ENCODE measurements around the gene CCDC74B.
"Not testable (repeated sequence)": the region's sequence is repeated elsewhere in the genome, so short reads cannot be mapped to it uniquely, and the experiment has no call there.

CCDC74B gene

DNA sequence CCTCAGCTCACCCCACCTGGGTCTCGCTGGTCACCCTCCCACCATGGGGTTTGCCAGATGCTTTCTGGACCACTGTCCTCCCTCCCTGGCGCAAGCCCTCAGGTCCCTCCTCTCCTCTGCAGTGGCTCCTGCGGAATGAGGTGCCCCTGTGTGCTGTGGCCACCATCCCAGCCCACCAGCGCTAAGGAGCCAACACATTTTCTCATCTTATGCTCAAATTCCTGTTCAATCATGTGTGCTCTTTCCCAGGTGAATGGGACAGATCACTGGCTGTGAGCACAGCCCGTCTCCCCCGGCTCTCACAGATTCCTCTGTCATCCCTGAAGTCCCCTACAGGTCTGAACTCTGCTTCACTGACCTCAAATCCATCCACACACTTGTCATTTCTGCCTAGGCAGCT is 15.2 kb upstream of the CCDC74B start:
- Histone ChIP-seq H3K79me2 (ENCODE audit: insufficient read depth, low read depth) (no peaks in the 10 kb centered on the region), H3K36me3 (ENCODE audit: insufficient read depth) (no peaks in the 10 kb centered on the region), H3K4me2 (no peak overlapping the region), H3K27me3 (ENCODE audit: insufficient read depth, low read depth) (no peaks in the 10 kb centered on the region), H3K4me1 (ENCODE audit: low read depth, poor library complexity, severe bottlenecking) (peaks cover 9% of the 10 kb centered on the region), H4K20me1 (ENCODE audit: insufficient read depth) (no peaks in the 10 kb centered on the region), H3K27ac (no peak overlapping the region), H3K9ac (no peak overlapping the region), H2AFZ (ENCODE audit: low read depth) (no peak overlapping the region), H3K4me3 (IDR thresholded peaks at IDR 0.05; ENCODE audit: insufficient read depth, low read depth, low read length) (no peak overlapping the region)
- TF ChIP-seq, protein P1, sequence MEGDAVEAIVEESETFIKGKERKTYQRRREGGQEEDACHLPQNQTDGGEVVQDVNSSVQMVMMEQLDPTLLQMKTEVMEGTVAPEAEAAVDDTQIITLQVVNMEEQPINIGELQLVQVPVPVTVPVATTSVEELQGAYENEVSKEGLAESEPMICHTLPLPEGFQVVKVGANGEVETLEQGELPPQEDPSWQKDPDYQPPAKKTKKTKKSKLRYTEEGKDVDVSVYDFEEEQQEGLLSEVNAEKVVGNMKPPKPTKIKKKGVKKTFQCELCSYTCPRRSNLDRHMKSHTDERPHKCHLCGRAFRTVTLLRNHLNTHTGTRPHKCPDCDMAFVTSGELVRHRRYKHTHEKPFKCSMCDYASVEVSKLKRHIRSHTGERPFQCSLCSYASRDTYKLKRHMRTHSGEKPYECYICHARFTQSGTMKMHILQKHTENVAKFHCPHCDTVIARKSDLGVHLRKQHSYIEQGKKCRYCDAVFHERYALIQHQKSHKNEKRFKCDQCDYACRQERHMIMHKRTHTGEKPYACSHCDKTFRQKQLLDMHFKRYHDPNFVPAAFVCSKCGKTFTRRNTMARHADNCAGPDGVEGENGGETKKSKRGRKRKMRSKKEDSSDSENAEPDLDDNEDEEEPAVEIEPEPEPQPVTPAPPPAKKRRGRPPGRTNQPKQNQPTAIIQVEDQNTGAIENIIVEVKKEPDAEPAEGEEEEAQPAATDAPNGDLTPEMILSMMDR (conservative IDR thresholded peaks at IDR 0.05; ENCODE audit: low read depth, low read length) = no peak

DNA sequence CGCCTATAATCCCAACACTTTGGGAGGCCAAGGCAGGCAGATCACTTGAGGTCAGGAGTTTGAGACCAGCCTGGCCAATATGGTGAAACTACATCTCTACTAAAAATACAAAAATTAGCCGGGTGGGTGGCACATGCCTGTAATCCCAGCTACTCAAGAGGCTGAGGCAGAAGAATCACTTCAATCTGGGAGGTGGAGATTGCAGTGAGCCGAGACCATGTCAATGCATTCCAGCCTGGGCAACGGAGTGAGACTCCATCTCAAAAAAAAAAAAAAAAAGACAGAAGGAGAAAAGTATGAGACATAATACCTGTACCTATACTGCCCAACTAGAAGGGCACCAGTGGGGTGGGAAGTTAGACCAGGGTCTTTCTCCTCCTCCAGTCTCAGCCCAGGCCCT is 14.5 kb upstream of the CCDC74B start:
- H3K27ac ChIP-seq; H3K36me3 ChIP-seq (ENCODE audit: insufficient read depth); H3K27me3 ChIP-seq (ENCODE audit: insufficient read depth, low read depth); H2AFZ ChIP-seq (ENCODE audit: low read depth); H3K79me2 ChIP-seq (ENCODE audit: insufficient read depth, low read depth); H3K9ac ChIP-seq; H3K4me2 ChIP-seq; H3K4me1 ChIP-seq (ENCODE audit: low read depth, poor library complexity, severe bottlenecking); H3K4me3 ChIP-seq (IDR thresholded peaks at IDR 0.05; ENCODE audit: insufficient read depth, low read depth, low read length); H4K20me1 ChIP-seq (ENCODE audit: insufficient read depth): not testable (repeated sequence)

DNA sequence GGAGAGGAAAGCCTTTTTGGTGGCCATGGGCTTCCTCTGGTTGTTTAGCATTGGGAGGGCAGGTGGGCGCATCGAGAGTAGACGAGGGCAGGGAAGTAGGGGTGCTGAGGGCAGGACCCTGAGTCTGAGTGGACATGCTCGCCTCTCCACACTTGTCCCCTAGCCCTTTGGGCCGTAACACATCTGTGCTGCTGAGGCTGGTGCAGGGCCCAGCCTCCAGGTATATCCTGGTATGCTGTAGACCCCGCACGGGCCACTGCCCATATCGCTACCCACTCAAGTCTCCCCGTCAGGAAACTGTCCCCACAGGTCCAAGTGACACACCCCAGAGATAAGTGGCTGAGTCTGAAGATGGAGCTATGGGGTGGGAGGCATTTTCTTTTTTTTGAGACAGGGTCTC is 13.7 kb upstream of the CCDC74B start:
- Histone ChIP-seq H3K27me3 (ENCODE audit: insufficient read depth, low read depth) (no peaks in the 10 kb centered on the region), H3K9ac (no peak overlapping the region), H2AFZ (ENCODE audit: low read depth) (no peak overlapping the region), H3K4me3 (IDR thresholded peaks at IDR 0.05; ENCODE audit: insufficient read depth, low read depth, low read length) (no peak overlapping the region), H4K20me1 (ENCODE audit: insufficient read depth) (no peaks in the 10 kb centered on the region), H3K36me3 (ENCODE audit: insufficient read depth) (no peaks in the 10 kb centered on the region), H3K79me2 (ENCODE audit: insufficient read depth, low read depth) (no peaks in the 10 kb centered on the region), H3K4me1 (ENCODE audit: low read depth, poor library complexity, severe bottlenecking) (peaks cover 9% of the 10 kb centered on the region), H3K4me2 (no peak overlapping the region), H3K27ac (no peak overlapping the region)
- TF ChIP-seq, protein P1 (conservative IDR thresholded peaks at IDR 0.05; ENCODE audit: low read depth, low read length) = no peak

DNA sequence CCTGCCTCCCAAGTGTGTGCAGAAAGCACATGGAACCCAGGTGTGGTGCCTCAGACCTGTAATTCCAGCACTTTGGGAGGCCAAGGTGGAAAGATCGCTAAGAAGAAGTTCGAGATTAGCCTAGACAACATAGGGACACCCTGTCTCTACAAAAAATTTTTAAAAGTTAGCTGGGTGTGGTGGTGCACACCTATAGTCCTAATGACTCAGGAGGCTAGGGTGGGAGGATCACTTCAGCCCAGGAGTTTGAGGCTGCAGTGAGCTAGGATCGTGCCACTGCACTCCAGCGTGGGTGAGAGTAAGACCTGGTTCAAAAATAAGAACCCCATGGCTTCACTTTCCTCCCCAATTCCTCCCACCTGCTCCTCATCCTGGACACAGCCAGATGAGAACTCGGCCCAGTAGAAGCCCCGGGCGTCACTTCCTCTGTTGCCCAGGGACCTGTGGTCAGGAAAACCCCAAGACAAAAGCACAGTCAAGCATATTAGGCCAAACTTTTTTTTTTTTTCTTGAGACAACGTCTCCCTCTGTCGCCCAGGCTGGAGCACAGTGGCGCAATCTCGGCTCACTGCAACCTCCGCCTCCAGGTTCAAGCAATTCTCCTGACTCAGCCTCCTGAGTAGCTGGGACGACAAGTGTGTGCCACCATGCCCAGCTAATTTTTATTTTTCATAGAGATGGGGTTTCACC is 13.1 kb upstream of the CCDC74B start:
- H3K9ac ChIP-seq; H4K20me1 ChIP-seq (ENCODE audit: insufficient read depth); H3K4me1 ChIP-seq (ENCODE audit: low read depth, poor library complexity, severe bottlenecking); H2AFZ ChIP-seq (ENCODE audit: low read depth); H3K27ac ChIP-seq; H3K4me3 ChIP-seq (IDR thresholded peaks at IDR 0.05; ENCODE audit: insufficient read depth, low read depth, low read length); H3K4me2 ChIP-seq; H3K36me3 ChIP-seq (ENCODE audit: insufficient read depth); H3K79me2 ChIP-seq (ENCODE audit: insufficient read depth, low read depth); H3K27me3 ChIP-seq (ENCODE audit: insufficient read depth, low read depth): not testable (repeated sequence)

GRCh38 chr2:130157354-130157753 is 12.4 kb upstream of the CCDC74B start:
- not testable (repeated sequence) for H3K9ac ChIP-seq; H3K4me1 ChIP-seq (ENCODE audit: low read depth, poor library complexity, severe bottlenecking); H3K27ac ChIP-seq; H3K79me2 ChIP-seq (ENCODE audit: insufficient read depth, low read depth); H3K27me3 ChIP-seq (ENCODE audit: insufficient read depth, low read depth); H2AFZ ChIP-seq (ENCODE audit: low read depth); H3K36me3 ChIP-seq (ENCODE audit: insufficient read depth); H4K20me1 ChIP-seq (ENCODE audit: insufficient read depth); H3K4me2 ChIP-seq; H3K4me3 ChIP-seq (IDR thresholded peaks at IDR 0.05; ENCODE audit: insufficient read depth, low read depth, low read length)

GRCh38 chr2:130156624-130157004 is 11.7 kb upstream of the CCDC74B start:
- H2AFZ ChIP-seq (ENCODE audit: low read depth) = no peak overlapping the region
- H3K9ac ChIP-seq = no peak overlapping the region
- no peaks in the 10 kb centered on the region for H3K27me3 ChIP-seq (ENCODE audit: insufficient read depth, low read depth)
- no peaks in the 10 kb centered on the region for H3K36me3 ChIP-seq (ENCODE audit: insufficient read depth)
- no peaks in the 10 kb centered on the region for H3K79me2 ChIP-seq (ENCODE audit: insufficient read depth, low read depth)
- no peak overlapping the region for H3K4me3 ChIP-seq (IDR thresholded peaks at IDR 0.05; ENCODE audit: insufficient read depth, low read depth, low read length)
- TF ChIP-seq, protein P1 (conservative IDR thresholded peaks at IDR 0.05; ENCODE audit: low read depth, low read length) = no peak
- no peak overlapping the region for H3K27ac ChIP-seq
- peaks cover 9% of the 10 kb centered on the region for H3K4me1 ChIP-seq (ENCODE audit: low read depth, poor library complexity, severe bottlenecking)
- no peak overlapping the region for H3K4me2 ChIP-seq
- no peaks in the 10 kb centered on the region for H4K20me1 ChIP-seq (ENCODE audit: insufficient read depth)

Data from KMS-11 (cell line).